Left renal cortex interstitium (tissue), 4 donors: ENCODE results near the gene CDK5RAP3. TPM values are rescaled to one million over a fixed set of nuclear protein-coding genes. Genes with fewer than 3 reads are reported as not detected.
A peak's percentile ranks its signal among the peaks of the same experiment; 100 is the strongest.
"Not testable (repeated sequence)": the region's sequence is repeated elsewhere in the genome, so short reads cannot be mapped to it uniquely, and the experiment has no call there.

Source experiments
- DNase-seq, 4 donors: peaks; one replicate each; pipeline ENCODE4 v3.0.0-alpha.2; 2013; ENCODE audit warnings: low read depth in 4 of 4, low spot score in 2 of 4, missing footprints in 1 of 4
- polyA plus RNA-seq, 4 donors: library from polyadenylated mRNA; unstranded; fragments of 120-200 nt; gene quantifications; one replicate each; pipeline ENCODE4 v1.2.1, GENCODE V29; 2013; ENCODE audit not compliant: insufficient read length in 4 of 4

CDK5RAP3 gene
- polyA plus RNA-seq, result 100 to 1,000 TPM; 120 to 197 (median 146) TPM

- DNase-seq, result peak; percentile 89 to 99 (median 98)
Observed at GRCh38 chr17:47970725-47971499, at the start of gene CDK5RAP3. TSS of gene CDK5RAP3 (plus strand) at chr17:47971113. CDS start at chr17:47971147, 34 bp downstream.

- no peak for DNase-seq
Observed at GRCh38 chr17:47924785-47925677, 45.9 kb upstream of the CDK5RAP3 start.

- DNase-seq, result no peak
Observed at GRCh38 chr17:47925678-47925988, 45.3 kb upstream of the CDK5RAP3 start.

- DNase-seq, result no peak
Observed at GRCh38 chr17:47927821-47928400, 43.0 kb upstream of the CDK5RAP3 start.

- no peak for DNase-seq
Observed at GRCh38 chr17:47928415-47928814, 42.5 kb upstream of the CDK5RAP3 start.

- DNase-seq, result no peak
Observed at GRCh38 chr17:47929218-47930000, 41.5 kb upstream of the CDK5RAP3 start.

- DNase-seq, result no peak
Observed at GRCh38 chr17:47931848-47932247, 39.1 kb upstream of the CDK5RAP3 start.

- no peak for DNase-seq
Observed at GRCh38 chr17:47934856-47935255, 36.1 kb upstream of the CDK5RAP3 start.

- not testable (repeated sequence) for DNase-seq
Observed at GRCh38 chr17:47935468-47935867, 35.4 kb upstream of the CDK5RAP3 start.

- no peak for DNase-seq
Observed at GRCh38 chr17:47935961-47936360, 35.0 kb upstream of the CDK5RAP3 start.

- no peak for DNase-seq
Observed at GRCh38 chr17:47937941-47938340, 33.0 kb upstream of the CDK5RAP3 start.

GRCh38 chr17:47941246-47942095 is 29.4 kb upstream of the CDK5RAP3 start, which contains the start of gene PNPO:
TSS of gene PNPO (plus strand) at chr17:47941571. CDS start at chr17:47941676, 105 bp downstream.
- peak; percentile 77 to 94 (median 83) for DNase-seq

GRCh38 chr17:47942096-47942510 is 28.8 kb upstream of the CDK5RAP3 start:
- no peak for DNase-seq

- DNase-seq, result no peak
Observed at GRCh38 chr17:47942568-47942967, 28.3 kb upstream of the CDK5RAP3 start.

GRCh38 chr17:47945080-47945479 is 25.8 kb upstream of the CDK5RAP3 start:
- no peak for DNase-seq

GRCh38 chr17:47945529-47946508 is 25.1 kb upstream of the CDK5RAP3 start:
- DNase-seq, result no peak

- no peak for DNase-seq
Observed at GRCh38 chr17:47946516-47946915, 24.4 kb upstream of the CDK5RAP3 start.

GRCh38 chr17:47946929-47947397 is 23.9 kb upstream of the CDK5RAP3 start:
- DNase-seq, result no peak
